Brain pericyte (primary cell): Measurements from ENCODE around the gene NTN3.

ENCODE experiments used
- DNase-seq: peaks from one replicate; pipeline ENCODE4 v3.0.0-alpha.2; 2012; ENCODE audit warnings: low read depth, low spot score

The NTN3 gene

DNA sequence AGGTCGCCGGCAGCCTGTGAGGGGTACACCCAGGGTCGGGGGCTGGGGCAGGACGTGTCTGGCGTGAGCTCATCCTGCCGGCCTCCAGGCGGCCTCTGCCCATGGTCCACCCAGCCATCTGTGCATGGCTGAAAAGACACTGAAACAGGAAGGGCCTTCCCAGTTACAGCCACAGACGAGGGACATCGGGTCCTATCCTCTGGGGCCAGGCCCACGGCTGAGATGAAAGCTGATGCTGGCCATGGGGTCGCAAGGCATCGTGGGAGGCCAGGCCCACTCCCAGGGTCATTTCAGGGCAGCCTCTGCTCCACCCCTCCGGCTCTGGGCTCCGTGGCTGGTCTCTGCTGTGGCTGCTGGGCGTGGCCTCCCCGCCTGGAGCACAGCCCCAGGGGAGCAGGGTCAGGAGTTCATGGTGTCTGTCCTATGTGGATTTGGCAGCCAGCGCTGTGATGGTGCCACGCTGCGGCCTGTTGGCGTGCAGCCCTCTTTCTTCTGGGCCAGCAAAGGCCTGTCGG is 26.1 kb downstream of the NTN3 start:
- DNase-seq, result no peak

GRCh38 chr16:2497695-2498484 is 26.8 kb downstream of the NTN3 start:
- DNase-seq, result no peak

- DNase-seq, result no peak
Measured at GRCh38 chr16:2498531-2499253, 27.6 kb downstream of the NTN3 start.

DNA sequence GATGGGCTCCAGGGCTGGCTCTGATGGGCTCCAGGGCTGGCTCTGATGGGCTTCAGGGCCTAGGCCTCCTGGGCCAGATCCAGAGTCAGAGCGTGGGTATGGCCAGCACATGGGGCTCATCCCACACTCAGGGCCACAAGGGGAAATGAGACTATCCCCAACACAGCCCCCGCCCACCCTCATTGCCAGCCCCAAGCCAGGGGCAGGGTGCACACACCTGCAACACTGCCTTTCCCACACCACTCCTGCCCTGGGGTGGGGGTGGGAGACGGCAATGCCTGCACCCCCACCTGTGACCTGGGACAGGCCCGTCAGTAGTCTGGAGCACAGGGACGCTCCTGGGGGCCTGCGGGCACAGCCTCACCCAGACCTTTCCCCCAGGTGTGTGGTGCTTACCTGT is 28.4 kb downstream of the NTN3 start:
- no peak for DNase-seq

DNA sequence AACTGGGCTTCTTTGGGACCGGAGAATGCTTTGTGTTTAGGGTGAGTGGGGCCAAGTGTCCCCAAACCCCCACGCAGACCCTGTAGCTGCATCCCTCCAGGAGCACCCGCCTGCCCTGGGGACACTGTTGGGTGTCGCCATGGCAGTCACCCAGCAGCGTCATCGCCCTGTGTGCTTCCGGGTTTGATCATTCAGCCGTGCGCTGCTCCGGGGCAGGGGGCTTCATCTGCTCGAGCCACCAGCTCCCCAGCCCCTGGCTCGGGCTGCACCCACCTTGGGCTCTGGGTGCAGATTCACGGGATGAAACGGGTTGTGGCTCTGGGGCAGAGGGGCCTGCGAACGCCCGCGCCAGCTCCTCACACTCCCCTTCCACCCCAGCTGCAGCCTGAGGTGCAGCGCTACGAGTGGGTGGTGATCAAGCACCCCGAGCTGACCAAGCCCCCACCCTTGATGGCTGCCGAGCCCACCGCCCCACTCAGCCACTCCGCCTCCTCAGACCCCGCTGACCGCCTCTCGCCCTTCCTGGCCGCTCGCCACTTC is 28.9 kb downstream of the NTN3 start:
- DNase-seq, result no peak

DNA sequence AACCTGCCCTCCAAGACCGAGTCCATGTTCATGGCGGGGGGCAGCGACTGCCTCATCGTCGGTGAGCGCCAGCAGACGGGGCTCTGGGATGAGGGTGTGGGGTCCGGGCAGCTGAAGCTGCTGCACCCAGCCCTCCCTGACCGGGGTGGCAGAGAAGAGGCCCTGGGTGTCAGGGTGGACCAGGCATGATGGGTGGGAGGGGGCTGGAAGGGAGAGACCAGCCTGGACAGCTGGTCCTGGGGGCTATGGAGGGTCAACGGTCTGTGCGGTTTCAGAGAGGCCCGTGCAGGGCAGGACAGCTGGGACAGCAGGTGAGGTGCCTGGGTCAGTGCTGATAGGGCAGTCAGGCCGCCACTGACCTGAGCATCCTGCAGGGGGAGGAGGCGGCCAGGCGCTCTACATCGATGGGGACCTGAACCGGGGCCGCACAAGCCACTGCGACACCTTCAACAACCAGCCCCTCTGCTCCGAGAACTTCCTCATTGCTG is 29.4 kb downstream of the NTN3 start:
- no peak for DNase-seq

GRCh38 chr16:2500918-2501750 is 30.0 kb downstream of the NTN3 start:
- peak; percentile 61 for DNase-seq

DNA sequence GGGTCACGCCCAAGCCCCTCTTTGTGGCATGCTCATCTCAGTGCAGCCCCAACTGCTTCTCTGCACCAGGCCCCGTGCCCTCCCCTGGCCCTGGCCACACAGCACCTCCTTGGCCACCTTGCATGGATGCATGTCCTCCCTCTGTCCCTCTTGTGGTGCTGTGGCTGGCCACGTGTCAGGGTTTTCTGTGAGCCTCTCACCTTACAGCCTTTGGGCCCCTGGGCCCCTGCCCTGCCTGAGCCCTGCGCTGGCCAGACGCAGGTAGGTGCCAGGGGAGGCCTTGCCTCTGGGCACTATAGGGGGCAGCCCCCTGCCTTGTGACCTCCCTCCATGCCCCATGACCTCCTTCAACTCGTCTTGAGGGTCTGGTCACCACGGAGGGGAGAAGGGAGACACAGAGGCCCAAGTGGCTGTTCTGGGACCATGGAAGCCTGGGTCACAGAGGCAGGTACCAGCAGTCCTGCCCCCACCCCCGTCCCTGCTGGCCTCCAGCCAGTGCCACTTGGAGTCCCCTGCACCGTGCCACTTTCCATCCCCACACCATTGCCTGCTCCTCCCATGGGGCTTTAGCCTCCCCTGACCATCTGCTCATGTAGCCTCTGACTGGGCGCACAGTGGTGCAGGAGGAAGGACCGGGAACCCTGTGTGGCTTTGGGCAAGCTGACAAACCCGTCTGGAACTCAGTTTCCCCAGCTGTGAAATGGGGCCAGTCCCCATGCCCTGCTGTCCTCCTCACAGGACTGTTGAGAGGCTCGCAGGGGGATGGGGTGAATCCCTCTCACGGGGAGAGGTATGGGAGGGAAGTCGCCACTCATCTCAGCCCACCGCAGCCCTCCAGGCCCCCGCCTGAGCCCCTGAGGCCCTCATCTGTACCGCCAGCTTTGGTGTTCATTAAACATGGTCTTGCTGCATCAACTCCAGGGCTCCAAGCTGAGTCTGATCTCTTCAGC is 31.1 kb downstream of the NTN3 start:
- DNase-seq, result no peak

- DNase-seq, result no peak
Measured at GRCh38 chr16:2505695-2506094, 34.6 kb downstream of the NTN3 start.

- no peak for DNase-seq
Measured at GRCh38 chr16:2507052-2507659, 36.1 kb downstream of the NTN3 start.

DNA sequence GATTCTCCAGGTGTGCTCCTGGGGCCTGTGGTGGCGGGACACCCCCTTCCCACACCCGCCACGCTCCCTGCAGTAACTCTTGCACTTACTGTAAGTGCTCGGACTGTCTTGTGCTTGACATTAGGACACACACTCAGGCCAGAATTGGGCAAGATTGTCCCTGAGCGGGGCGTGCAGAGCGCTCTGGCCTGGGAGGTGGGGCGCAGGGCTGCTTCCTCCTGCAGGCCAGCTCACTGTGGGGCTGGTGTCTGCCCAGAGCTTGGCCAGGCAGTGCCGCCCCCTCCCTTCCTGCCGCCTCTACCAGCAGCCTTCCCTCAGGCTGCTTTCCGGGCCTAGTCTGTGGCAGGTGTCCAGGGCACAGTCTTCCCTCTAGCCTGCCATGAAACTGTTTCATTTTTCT is 36.6 kb downstream of the NTN3 start:
- no peak for DNase-seq

- no peak for DNase-seq
Measured at GRCh38 chr16:2508722-2509400, 37.8 kb downstream of the NTN3 start.

- no peak for DNase-seq
Measured at GRCh38 chr16:2511128-2511800, 40.2 kb downstream of the NTN3 start.

DNA sequence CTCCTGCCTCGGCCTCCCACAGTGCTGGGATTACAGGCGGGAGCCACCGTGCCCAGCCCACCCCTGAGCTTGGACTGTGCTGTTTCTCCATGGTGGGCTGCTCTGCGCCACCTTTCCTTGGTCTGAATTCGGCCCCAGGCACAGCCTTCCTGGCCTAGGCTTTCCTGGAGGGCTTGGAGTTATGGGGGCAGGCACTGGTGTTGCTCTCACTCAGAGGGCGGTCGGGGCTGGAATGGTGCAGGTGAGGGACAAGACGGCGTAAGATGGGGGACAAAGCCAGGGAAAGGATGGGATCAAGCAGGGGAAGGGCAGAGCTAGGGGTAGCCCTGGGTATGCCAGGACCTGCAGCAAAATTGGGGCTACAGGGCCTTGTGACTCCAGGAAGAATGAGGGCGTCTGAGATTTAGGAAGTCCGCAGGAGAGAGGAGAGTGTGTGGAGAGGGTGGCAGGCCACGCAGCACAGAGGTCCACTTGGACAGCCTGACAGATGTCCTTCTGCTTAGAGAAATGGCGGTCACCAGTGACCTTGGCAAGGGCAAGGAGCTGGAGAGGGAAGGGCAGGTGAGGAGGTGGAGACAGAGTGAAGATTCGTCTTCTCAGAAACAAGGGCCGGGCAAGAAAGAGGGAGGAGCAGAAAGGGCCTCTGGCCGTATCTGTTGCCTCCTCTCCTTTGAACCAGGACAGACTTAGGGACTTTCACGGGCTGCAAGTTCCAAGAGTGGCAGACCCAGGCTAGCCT is 41.1 kb downstream of the NTN3 start:
- DNase-seq, result no peak

DNA sequence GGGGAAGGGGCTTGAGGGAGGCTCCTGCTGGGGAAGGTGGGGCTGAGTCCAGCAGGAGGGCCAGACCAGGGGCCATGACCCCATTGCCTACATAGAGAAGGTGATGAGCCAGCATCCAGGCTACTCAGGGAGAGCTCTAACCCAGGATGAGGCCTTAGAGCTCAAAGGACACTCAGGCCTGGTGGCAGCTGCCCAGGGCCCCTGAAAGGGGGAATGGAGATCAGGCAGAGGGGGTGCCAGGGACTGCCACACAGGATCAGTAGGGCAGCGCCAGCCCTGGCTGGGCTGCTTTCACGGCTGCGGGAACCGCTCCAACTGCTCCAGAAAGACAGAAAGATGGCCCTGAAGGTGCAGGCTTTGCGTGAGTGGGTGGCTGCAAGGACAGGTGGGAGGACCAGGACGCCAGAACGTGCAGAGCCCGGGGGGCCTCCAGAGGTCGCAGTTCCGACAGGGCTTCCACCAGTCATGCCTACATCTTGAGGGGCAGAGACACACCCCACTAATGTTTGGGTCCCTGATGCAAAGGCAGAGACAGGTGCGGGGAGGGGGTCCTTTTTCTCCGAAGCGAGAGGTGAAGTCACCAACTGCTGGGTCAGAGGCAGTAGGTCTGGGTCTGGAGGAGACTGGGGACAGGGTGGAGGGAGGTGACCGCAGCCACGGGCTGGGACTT is 41.8 kb downstream of the NTN3 start:
- no peak for DNase-seq

GRCh38 chr16:2513405-2514332 is 42.6 kb downstream of the NTN3 start, which contains the start of gene ATP6V0C:
Gene ATP6V0C, plus strand, starts transcription at chr16:2513952. Its CDS starts 152 bp downstream, at chr16:2514104.
- no peak for DNase-seq
